Mammary epithelial cell (primary cell): ENCODE data around the gene CEP152.

Experiments used
- EZH2 ChIP-seq: IDR thresholded peaks from 2 replicates; pipeline ENCODE4 v1.6.1; 2012; ENCODE audit warnings: low read length, inconsistent platforms, borderline replicate concordance
- TF ChIP-seq, protein P1 (sequence below), 2 donors: IDR thresholded peaks in 1 of 2; conservative IDR thresholded peaks in 1 of 2; 2 replicates each; pipeline ENCODE4 v1.5.1; 2011 to 2012; ENCODE audit warnings: inconsistent platforms in 2 of 2, low read length in 2 of 2, mild to moderate bottlenecking in 2 of 2, control low read depth in 1 of 2, low read depth in 1 of 2; ENCODE audit not compliant: insufficient read depth in 1 of 2; ENCODE audit errors: extremely low read depth in 1 of 2

DNA sequence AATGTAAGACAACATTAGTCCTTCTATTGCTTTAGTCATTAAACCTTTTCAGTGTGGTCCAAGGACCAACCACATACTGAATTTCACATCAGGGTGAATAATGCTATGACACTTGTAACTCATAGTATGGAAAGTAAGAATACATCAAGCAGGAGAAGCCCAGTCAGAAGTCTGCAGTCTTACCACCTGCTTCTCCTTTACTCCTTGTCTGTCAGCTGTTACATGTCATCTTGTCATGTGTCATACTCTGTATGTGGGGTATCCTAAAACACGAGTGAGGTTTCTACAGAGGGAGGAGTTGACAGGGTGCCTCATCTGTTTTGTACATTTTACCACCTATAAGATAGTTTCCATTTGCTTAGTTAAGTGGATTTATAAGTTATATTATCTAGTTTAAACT, 34.3 kb upstream of the CEP152 start:
- TF ChIP-seq, protein P1, sequence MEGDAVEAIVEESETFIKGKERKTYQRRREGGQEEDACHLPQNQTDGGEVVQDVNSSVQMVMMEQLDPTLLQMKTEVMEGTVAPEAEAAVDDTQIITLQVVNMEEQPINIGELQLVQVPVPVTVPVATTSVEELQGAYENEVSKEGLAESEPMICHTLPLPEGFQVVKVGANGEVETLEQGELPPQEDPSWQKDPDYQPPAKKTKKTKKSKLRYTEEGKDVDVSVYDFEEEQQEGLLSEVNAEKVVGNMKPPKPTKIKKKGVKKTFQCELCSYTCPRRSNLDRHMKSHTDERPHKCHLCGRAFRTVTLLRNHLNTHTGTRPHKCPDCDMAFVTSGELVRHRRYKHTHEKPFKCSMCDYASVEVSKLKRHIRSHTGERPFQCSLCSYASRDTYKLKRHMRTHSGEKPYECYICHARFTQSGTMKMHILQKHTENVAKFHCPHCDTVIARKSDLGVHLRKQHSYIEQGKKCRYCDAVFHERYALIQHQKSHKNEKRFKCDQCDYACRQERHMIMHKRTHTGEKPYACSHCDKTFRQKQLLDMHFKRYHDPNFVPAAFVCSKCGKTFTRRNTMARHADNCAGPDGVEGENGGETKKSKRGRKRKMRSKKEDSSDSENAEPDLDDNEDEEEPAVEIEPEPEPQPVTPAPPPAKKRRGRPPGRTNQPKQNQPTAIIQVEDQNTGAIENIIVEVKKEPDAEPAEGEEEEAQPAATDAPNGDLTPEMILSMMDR (conservative IDR thresholded peaks at IDR 0.05 in 1 of 2, IDR thresholded peaks at IDR 0.05 in 1 of 2; ENCODE audit: extremely low read depth in 1 of 2, insufficient read depth in 1 of 2, low read depth in 1 of 2, low read length in 2 of 2) = no peak
- no peak for TF ChIP-seq EZH2
